ENCODE data around the gene ANKLE2.
"Not testable (repeated sequence)": the region's sequence is repeated elsewhere in the genome, so short reads cannot be mapped to it uniquely, and the experiment has no call there.

ANKLE2 gene

GRCh38 chr12:132783917-132784531 lies 22.4 kb upstream of the ANKLE2 start:
- Histone ChIP-seq H3K36me3 (replicated peaks) (peaks cover 76% of the 10 kb centered on the region), H3K4me3 (ENCODE audit: low read depth, low read length) (no peak overlapping the region), H3K27me3 (replicated peaks) (no peaks in the 10 kb centered on the region), H3K27ac (no peak overlapping the region)
- DNase-seq: no peak
- in situ Hi-C loops (cut with HindIII; ENCODE audit: low pct_ligation_motif_present, low sequenced_read_pairs): no loop called here
- TF ChIP-seq, protein P1, sequence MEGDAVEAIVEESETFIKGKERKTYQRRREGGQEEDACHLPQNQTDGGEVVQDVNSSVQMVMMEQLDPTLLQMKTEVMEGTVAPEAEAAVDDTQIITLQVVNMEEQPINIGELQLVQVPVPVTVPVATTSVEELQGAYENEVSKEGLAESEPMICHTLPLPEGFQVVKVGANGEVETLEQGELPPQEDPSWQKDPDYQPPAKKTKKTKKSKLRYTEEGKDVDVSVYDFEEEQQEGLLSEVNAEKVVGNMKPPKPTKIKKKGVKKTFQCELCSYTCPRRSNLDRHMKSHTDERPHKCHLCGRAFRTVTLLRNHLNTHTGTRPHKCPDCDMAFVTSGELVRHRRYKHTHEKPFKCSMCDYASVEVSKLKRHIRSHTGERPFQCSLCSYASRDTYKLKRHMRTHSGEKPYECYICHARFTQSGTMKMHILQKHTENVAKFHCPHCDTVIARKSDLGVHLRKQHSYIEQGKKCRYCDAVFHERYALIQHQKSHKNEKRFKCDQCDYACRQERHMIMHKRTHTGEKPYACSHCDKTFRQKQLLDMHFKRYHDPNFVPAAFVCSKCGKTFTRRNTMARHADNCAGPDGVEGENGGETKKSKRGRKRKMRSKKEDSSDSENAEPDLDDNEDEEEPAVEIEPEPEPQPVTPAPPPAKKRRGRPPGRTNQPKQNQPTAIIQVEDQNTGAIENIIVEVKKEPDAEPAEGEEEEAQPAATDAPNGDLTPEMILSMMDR (IDR thresholded peaks at IDR 0.05; ENCODE audit: low read depth, low read length, missing control alignments): no peak

- no peak overlapping the region for H3K27ac ChIP-seq
- no peak overlapping the region for H3K4me3 ChIP-seq (ENCODE audit: low read depth, low read length)
- TF ChIP-seq, protein P1 (IDR thresholded peaks at IDR 0.05; ENCODE audit: low read depth, low read length, missing control alignments): no peak
- DNase-seq: no peak
- H3K27me3 ChIP-seq (replicated peaks): no peaks in the 10 kb centered on the region
- peaks cover 81% of the 10 kb centered on the region for H3K36me3 ChIP-seq (replicated peaks)
- in situ Hi-C loops (cut with HindIII; ENCODE audit: low pct_ligation_motif_present, low sequenced_read_pairs): no loop called here
Observed at GRCh38 chr12:132781938-132782337, 20.3 kb upstream of the ANKLE2 start.

DNA sequence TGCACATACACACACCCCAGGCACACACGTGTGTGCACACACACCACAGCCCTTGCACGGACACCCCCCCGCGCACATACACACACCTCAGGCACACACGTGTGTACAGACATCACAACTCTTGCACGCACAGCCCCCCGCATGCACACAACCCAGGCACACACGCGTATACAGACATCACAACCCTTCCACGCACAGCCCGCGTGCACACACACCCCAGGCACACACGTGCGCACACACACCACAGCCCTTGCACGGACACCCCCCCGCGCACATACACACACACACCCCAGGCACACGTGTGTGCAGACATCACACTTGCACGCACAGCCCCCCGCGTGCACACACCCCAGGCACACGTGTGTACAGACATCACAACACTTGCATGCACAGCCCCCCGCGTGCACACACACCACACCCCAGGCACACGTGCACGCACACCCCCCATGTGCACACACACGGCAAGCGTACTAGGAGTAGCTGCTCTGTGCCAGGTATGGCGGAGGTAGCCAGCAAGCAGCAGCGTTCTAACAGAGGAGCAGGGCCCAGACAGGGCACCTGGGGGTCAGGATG lies 18.2 kb upstream of the ANKLE2 start:
- H3K27ac ChIP-seq: no peak overlapping the region
- no peaks in the 10 kb centered on the region for H3K27me3 ChIP-seq (replicated peaks)
- H3K36me3 ChIP-seq (replicated peaks): peaks cover 76% of the 10 kb centered on the region
- TF ChIP-seq, protein P1 (IDR thresholded peaks at IDR 0.05; ENCODE audit: low read depth, low read length, missing control alignments): no peak
- no peak overlapping the region for H3K4me3 ChIP-seq (ENCODE audit: low read depth, low read length)
- no peak for DNase-seq
- in situ Hi-C loops (cut with HindIII; ENCODE audit: low pct_ligation_motif_present, low sequenced_read_pairs): no loop called here

DNA sequence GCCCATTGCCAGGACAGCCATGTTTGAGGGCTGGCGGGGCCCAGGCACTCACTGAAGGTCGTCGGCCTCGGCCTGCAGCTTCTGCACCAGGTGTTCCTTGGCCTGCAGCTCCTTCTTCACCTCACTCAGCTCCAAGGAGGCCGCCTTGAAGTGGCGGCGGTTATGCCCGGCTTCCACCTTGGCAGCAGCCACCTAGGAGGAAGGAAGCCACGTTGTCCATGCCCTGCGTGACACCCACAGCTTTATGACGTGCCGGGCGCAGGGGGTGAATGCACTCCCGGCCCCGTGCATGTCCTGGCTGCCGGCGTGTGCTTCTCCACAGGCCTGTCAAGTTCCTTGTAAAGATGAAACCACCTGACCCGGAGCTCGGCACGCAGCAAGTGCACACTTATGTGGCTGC lies 16.0 kb upstream of the ANKLE2 start:
- H3K27ac ChIP-seq: no peak overlapping the region
- H3K4me3 ChIP-seq (ENCODE audit: low read depth, low read length): no peak overlapping the region
- TF ChIP-seq, protein P1 (IDR thresholded peaks at IDR 0.05; ENCODE audit: low read depth, low read length, missing control alignments): no peak
- DNase-seq: no peak
- H3K27me3 ChIP-seq (replicated peaks): no peaks in the 10 kb centered on the region
- in situ Hi-C loops (cut with HindIII; ENCODE audit: low pct_ligation_motif_present, low sequenced_read_pairs): no loop called here
- H3K36me3 ChIP-seq (replicated peaks): peaks cover 76% of the 10 kb centered on the region

- TF ChIP-seq, protein P1 (IDR thresholded peaks at IDR 0.05; ENCODE audit: low read depth, low read length, missing control alignments): no peak
- in situ Hi-C loops (cut with HindIII; ENCODE audit: low pct_ligation_motif_present, low sequenced_read_pairs): no loop called here
- no peak overlapping the region for H3K27ac ChIP-seq
- peak; percentile 68 for DNase-seq
- no peak overlapping the region for H3K4me3 ChIP-seq (ENCODE audit: low read depth, low read length)
- peaks cover 74% of the 10 kb centered on the region for H3K36me3 ChIP-seq (replicated peaks)
- H3K27me3 ChIP-seq (replicated peaks): no peaks in the 10 kb centered on the region
Observed at GRCh38 chr12:132776816-132777568, 15.4 kb upstream of the ANKLE2 start.

DNA sequence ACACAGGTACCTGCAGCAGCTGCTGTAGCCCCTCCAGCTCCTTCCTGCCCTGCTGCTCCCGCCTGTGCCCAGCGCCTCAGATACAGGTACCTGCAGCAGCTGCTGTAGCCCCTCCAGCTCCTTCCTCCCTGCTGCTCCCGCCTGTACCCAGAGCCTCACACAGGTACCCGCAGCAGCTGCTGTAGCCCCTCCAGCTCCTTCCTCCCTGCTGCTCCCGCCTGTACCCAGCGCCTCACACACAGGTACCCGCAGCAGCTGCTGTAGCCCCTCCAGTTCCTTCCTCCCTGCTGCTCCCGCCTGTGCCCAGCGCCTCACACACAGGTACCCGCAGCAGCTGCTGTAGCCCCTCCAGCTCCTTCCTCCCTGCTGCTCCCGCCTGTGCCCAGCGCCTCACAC lies 14.6 kb upstream of the ANKLE2 start:
- H3K27ac ChIP-seq; in situ Hi-C loops (cut with HindIII; ENCODE audit: low pct_ligation_motif_present, low sequenced_read_pairs); H3K4me3 ChIP-seq (ENCODE audit: low read depth, low read length); H3K27me3 ChIP-seq (replicated peaks); DNase-seq: not testable (repeated sequence)
- H3K36me3 ChIP-seq (replicated peaks): peaks cover 74% of the 10 kb centered on the region
